ENCODE results near the gene GATAD1.

GATAD1 gene

DNA sequence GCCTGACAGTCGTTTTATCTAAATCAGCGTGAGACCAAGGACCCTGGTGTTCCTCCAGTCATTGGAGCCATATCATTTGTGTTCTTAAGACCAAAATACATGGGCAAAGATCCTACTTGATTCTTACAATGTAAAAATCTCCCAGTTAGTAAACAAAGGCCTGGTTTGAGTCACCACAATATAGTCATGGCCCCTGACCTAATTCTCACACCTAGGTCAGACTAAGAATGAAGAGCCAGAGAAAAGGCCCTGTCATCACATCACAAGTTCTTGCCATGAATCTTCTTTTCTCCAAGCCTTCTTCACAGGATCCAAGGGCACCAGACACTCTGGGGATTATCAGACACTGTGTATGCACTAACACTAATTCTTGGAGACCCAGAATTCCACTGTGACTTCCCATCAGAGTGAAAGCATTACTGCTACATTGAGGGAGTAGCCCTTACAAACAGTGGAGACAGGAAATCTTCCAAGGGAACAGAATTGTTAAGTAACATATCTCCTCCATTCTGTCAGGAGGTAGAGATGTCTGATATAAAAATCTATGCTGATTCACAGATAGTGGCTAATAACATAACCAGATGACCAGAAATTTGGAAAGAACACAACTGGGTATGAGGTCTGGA lies 38.1 kb downstream of the GATAD1 start:
- no peak for DNase-seq

- no peak for DNase-seq
These were observed 38.7 kb downstream of the GATAD1 start for GRCh38 chr7:92485974-92486373.

DNA sequence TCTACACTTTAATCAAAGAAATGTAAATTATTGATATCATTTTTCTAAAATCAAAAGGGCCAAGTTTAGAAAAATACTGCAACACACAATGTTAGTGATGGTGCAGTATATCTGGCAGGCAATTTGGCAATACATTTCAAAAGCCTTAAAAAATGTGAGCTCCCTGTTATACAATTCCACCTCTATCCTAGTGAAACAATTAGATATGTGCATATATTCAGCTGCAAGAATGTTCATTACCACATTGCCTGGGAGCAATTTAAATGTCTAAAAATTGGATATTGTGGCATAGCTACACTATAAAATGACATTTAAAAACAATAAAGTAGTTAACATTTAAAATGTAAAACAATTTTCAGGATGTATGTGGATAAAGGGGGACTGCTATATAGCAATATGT lies 40.5 kb downstream of the GATAD1 start:
- no peak for DNase-seq

DNA sequence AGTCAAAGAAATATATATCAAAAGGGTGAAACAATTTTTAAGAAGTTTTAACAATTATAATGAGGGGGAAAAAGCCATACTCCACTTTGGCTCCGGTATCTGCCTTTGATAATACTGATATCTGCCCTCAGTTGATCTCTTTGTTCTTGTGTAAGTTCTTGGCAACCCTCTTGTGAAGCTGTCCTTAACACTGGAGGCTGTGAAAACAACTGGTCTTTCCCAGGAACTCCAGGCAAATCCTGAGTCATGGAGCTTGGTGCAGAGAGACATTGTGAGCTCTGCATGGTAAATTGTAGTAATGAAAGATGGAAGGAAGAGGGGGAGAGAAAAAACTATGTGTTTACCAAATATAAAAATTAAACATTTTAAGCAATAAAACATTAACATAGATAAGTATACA lies 42.4 kb downstream of the GATAD1 start:
- DNase-seq, result no peak

DNA sequence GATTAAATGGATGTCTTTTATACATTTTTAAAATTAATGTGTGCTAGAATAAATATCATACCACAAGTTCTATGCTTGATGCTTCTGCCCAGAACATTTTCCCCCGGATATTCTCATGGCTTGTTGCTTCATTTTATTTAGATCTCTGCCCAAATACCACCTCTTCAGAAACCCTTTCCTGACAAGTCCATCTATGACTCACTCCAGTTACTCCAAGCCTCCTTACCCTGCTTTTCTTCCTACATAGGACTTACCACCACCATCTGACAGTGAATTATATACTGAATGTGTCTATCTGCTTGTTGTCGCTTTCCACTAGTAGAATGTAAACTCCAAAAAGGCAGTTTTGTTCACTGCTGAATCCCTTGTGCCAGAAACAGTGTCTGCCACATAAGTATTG lies 49.6 kb downstream of the GATAD1 start:
- no peak for DNase-seq

DNA sequence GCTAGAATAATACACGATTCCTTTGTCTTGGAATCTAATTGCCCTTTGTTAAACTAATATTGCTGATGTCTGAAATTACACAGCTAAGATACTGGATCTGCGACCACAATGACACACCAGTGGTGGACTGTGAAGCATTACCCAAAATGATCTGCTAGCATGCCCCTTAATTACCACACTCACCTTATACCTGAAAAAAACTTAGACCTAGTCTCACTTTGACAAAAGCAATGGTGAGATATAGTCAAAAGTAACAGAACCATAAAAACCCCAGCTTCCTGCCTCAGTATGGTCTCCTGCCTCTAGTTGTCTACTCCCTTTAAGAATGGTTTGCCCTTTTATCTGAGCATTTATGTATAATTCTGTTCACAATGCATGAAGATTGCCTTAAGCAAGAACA lies 51.3 kb downstream of the GATAD1 start:
- DNase-seq, result no peak

- no peak for DNase-seq
These were observed 56.5 kb downstream of the GATAD1 start for GRCh38 chr7:92503767-92504166.

DNA sequence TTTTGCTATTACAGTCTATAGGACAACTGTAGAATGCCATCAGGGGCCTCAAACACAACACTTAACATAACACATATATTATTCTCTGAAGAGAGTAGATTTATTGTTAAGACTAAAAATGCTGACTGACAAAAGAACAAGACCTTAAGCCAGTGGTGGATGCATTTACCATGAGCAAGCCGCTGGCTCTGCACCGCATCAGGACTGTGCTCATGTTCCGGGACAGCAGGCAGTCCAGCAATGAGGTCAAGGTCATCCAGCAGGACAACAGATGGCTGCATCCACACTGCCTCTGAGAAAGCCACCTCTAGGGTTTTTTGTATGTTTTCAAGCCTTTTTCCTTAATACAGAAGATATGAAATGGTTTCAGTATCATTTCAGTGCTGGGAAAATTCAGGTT lies 57.3 kb downstream of the GATAD1 start:
- DNase-seq, result no peak

- DNase-seq, result no peak
These were observed 59.1 kb downstream of the GATAD1 start for GRCh38 chr7:92506363-92506762.

- DNase-seq, result no peak
These were observed 61.7 kb downstream of the GATAD1 start for GRCh38 chr7:92508946-92509345.
